GM12891 (cell line): Measurements from ENCODE around the gene KLHL7.

Experiments
- POLR2A ChIP-seq: IDR thresholded peaks from 2 replicates; pipeline ENCODE4 v1.6.1; 2011; ENCODE audit warnings: low read depth, low read length, control low read depth
- POLR2AphosphoS5 ChIP-seq: IDR thresholded peaks from 2 replicates; pipeline ENCODE4 v1.6.1; 2011; ENCODE audit warnings: low read depth, low read length, control low read depth
- TAF1 ChIP-seq: IDR thresholded peaks from 2 replicates; pipeline ENCODE4 v1.6.1; 2011; ENCODE audit warnings: low read depth, low read length, control low read depth

- no peak for TF ChIP-seq TAF1
- TF ChIP-seq POLR2AphosphoS5, result no peak
- no peak for TF ChIP-seq POLR2A
These were observed 78.7 kb downstream of the KLHL7 start for GRCh38 chr7:23184291-23184690.
